Stimulated activated CD8-positive, alpha-beta memory T cell treated with anti-CD3 and anti-CD28 coated beads, Interleukin-15, amount 100 ng/mL, for 1 hour (primary cell): ENCODE measurements around the gene NXPH3.

Source experiments
- DNase-seq: peaks from one replicate; pipeline ENCODE4 v3.0.0-alpha.2; 2020; ENCODE audit warnings: low read depth

Gene NXPH3

GRCh38 chr17:49592263-49592662 lies 16.6 kb downstream of the NXPH3 start:
- no peak for DNase-seq

- DNase-seq: no peak
Observed at GRCh38 chr17:49595328-49595727, 19.7 kb downstream of the NXPH3 start.

DNA sequence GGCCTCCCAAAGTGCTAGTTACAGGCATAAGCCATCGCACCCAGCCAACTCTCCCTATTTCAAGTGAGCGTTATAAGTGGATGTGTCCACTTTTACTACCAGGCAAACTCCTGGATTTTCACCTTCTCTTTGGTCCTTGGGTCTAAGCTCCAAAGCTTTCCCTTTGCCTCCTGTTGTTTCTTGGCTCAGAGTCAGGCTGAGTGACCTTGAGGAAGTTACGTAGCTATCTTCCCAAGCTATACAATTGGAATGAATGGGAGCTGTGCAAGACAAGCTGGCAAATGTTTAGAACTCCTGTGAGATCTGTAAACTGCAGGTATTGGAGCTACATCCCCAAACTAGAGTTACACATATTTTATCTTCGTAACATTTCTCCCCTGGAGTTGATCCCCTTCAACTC lies 20.3 kb downstream of the NXPH3 start:
- no peak for DNase-seq

DNA sequence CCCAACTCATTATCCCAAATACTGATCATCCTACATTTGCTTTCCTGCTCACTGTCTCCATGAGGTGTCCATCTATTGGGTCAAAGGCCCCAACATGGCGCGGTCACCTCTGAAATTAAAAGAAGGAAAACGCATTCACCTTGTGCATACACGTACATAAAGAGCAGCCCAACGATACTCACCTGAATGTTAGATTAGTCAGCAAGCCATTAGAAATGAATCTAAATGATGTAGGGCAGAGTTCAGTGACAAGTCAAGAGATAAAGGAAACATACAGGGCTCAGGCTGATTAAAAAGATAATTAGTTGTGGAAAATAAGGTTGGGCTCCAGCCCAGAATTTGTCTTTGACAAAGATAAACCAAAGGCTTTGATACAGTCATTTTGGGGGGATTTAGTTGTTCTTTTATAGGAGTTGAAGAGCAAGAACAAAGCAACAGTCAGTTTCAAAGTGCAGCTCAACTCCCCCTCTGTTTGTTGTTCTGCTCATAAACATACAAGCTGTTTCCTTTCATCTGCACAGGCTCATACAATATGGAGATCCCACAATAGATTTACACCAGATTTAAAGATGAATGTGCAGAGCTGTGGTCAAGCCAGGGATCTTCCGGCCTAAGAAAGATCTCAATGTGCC lies 21.1 kb downstream of the NXPH3 start:
- DNase-seq: no peak

DNA sequence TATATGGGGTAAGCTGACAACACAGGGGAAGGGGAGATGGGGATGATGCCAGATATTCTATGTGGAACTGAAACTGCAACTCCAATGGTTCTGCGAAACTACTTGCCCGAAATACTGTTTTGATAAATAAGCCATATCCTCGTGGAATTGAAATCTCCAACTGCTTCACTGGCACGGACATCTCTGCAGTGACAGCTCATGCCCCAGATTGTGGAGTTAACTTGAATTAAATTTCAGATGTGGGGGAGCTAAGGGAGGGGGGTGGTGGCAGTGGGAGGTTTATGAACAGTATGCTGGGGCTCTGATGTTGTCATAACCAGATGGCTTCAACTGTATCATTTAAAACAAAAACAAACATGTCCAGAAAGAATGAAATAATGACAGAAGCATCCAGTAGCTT lies 21.8 kb downstream of the NXPH3 start:
- DNase-seq: no peak

- DNase-seq: no peak
Observed at GRCh38 chr17:49597928-49598655, 22.4 kb downstream of the NXPH3 start.

DNA sequence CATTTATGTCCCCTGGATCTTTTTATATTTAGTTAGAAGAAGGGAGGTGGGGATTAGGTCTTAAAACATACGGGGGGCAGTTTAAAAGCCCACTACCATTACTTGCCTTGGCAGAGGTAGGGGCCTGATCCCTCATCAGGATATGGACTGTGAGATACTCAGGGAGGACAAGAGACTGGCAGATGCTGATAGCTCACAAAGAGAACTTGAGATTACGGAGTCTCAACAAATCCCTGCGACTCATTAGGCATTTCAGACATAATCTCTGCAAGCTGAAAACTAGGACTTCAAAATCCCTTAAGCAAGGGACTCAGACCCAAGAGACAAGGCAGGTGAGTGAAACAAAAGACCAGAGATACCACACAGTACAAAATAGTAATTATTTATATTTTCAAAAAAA lies 23.2 kb downstream of the NXPH3 start:
- no peak for DNase-seq

DNA sequence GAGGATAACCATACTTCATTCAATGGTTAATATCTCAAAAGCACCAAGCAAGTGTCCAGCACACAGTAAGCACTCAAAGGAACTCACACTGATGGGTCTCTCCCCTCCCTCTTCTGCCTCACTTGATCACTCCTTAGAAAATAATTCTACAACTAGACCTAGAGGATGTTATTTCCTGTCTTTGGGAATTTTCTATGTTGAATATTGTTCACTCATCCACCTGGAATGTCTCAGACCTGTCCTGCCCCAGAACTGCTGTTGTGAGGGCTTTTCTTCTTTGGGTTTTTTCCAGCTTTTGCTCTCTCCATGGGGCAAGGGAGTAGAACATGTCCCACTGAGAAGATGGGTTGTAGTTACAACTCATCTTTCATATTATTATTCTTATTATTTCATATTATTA lies 25.3 kb downstream of the NXPH3 start:
- DNase-seq: no peak

DNA sequence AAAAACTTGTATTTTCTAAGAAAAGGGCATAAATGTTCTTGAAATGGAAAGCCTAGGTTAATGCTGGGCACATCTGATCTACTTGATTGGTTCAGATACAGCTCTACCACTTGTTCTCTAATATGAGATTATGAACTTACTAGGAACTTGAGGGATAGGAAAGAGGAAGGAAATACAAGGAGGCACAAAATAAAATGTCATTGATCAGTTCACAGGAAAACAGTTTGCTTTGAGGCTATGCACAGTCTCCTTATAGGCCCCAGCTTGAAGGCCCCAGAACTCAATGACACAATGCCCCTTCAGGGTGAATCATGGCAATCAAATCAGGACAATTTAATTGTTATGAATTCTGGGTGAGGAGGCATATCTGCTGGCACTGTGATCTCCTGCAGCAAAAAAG lies 27.1 kb downstream of the NXPH3 start:
- DNase-seq: no peak

- DNase-seq: no peak
Observed at GRCh38 chr17:49603238-49603637, 27.6 kb downstream of the NXPH3 start.

GRCh38 chr17:49603720-49604119 lies 28.0 kb downstream of the NXPH3 start:
- DNase-seq: no peak

DNA sequence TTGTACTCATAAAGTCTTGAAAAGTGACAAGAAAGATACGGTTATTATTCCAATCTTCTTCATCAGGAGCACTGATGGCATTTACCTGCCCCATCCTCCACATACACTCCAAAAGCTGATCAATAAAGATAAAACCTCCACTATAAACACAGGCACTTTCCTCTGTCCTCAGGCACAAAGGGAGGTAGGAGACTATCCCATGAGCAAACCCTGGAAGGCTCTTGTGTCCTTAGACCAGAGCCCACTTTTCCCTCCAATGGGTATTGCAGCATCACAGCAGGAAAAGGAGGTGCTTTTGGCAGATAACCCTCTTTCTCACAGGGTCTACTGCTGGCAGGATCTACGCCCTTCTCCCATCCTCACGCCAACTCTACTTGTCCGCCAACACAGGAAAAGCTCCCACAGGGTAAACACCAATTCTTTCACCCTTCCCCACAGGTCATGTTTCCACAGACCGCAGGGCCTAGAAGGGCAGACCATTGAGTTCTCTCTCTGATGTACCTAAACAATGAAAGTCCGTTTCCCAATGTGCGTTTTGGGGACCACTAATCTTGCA lies 28.7 kb downstream of the NXPH3 start:
- no peak for DNase-seq

DNA sequence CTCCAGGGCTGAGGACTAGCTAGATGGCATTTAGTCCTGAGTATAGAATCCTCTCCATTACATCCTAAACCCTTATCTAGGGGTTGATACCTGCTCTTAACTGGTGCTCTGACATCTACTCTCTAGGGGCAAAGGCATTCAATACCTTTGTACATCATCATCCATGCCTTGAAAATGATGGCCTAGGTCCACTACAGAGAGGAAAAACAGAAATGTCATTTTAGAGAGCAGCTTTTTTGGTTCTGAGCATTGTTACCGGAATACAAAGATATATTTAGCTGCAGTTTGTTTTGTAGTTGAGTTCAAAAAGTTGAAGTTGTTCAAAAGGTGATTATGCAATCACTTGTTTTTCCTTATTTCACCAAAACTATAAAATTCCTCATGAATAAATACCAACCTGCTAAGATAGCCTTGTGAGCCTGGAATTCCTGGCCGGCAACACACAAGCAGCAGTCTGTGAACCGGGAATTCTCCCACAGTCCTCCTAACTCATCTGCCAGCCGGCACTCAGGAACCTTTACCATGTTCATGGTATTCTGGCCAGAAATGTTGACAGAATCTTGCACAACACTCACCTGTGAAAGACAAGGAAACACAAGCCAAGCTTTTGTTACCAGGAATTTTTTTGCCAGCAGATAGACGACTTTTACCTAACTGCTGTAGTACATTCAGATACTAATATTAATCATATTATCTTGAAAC lies 35.4 kb downstream of the NXPH3 start:
- no peak for DNase-seq

- DNase-seq: no peak
Observed at GRCh38 chr17:49612726-49613125, 37.1 kb downstream of the NXPH3 start.

- no peak for DNase-seq
Observed at GRCh38 chr17:49613182-49613800, 37.6 kb downstream of the NXPH3 start.

- no peak for DNase-seq
Observed at GRCh38 chr17:49616086-49616485, 40.4 kb downstream of the NXPH3 start.

GRCh38 chr17:49616601-49617131 lies 41.0 kb downstream of the NXPH3 start:
- no peak for DNase-seq

DNA sequence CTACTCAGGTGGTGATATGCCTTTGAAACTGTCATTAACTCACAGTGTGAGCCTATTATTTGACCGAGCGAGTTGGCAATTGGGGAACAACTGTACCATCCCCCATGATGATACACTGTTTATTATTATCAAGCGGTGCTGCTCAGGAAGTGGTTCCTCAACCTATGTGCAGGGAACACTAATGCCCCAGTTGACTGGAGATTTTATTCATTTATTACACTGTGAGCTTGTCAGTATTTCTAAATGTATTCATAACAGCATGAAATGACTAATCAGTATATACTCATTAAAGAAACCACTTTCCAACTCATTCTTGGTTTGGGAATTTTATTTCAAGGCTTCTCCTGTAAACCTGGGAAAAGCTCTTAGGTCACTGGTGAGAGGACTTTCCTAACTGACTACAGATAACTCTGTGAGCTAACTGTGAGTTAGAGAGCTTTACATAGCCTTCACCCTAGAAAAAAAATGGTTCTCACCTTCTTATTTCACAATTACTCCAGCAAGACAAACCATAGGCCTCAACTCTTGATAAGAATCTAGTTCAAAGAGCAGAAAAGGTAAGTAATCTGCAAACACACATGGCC lies 42.4 kb downstream of the NXPH3 start:
- DNase-seq: no peak

DNA sequence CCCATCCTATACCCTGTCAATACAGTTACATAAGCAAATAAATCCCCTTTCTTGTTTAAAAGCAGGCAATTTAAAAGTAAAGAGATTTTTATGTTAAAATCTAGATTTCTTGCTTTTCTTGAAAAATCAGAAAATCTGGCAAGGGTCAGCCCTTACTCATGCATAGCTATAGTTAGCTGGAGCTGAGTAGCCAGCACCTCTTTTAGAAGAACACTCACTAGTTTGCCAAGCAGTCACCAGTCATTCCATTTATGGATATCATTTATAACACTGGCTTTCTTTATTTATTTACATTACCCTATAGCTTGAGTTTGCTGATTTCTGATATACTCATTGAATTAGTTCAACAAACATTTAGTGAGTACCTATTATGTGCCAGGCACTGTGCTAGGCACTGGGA lies 45.7 kb downstream of the NXPH3 start:
- DNase-seq: no peak

GRCh38 chr17:49621946-49622529 lies 46.4 kb downstream of the NXPH3 start:
- no peak for DNase-seq

- no peak for DNase-seq
Observed at GRCh38 chr17:49624896-49625295, 49.2 kb downstream of the NXPH3 start.

GRCh38 chr17:49629447-49629846 lies 53.8 kb downstream of the NXPH3 start:
- no peak for DNase-seq
